ENCODE results near the gene KCNMA1. TPM values are rescaled to one million over a fixed set of nuclear protein-coding genes. Genes with fewer than 3 reads are reported as not detected.

Gene KCNMA1
- total RNA-seq, 3 donors from 2014 or later (not counting 1 experiment from before 2014, with no cell fraction given) = 0.40 to 1.8 (median 0.63) TPM

DNA sequence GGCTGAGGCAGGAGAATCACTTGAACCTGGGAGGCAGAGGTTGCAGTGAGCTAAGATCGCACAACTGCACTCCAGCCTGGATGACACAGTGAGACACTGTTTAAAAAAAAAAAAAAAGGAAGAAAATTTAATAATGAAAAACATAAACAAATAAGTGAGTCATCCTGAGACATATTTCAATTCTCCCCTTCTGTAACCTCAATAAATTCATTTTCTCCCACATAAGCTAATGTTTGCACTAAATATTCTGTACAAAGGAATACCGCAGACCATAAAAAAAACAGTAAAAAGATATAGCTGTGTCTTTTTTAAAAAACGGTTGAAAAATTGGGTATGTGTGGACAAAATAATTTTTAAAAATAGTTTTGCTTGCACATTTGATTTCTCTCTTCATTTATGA lies 654.0 kb downstream of the KCNMA1 start:
- Mint-ChIP-seq H3K36me3 (no peaks in the 10 kb centered on the region), H3K27ac (no peak overlapping the region), H3K4me3 (no peak overlapping the region), H3K27me3 (ENCODE audit: low read depth in 2 of 2) (peaks cover 0 to 8% of the 10 kb centered on the region in 2 donors), H3K4me1 (no peaks in the 10 kb centered on the region), H3K9me3 (no peaks in the 10 kb centered on the region)
- no peak for ATAC-seq
- no peak for DNase-seq
- Histone ChIP-seq H3K27me3 (ENCODE audit: control insufficient read depth, insufficient read depth, low read length) (no peaks in the 10 kb centered on the region), H3K9me3 (ENCODE audit: control insufficient read depth, insufficient read depth, low read length) (no peaks in the 10 kb centered on the region), H3K4me1 (ENCODE audit: control insufficient read depth, insufficient read depth, low read length) (no peaks in the 10 kb centered on the region), H3K4me3 (ENCODE audit: low read length) (no peak overlapping the region), H3K36me3 (ENCODE audit: control insufficient read depth, insufficient read depth, low read length) (no peaks in the 10 kb centered on the region), H3K27ac (ENCODE audit: low read length) (no peak overlapping the region)
- intact Hi-C loops (cut with micrococcal nuclease) = loop anchor here (5.0 kb wide), 1 partner anchor 129 kb away; no protein-coding TSS in a partner anchor
- WGBS (ENCODE audit: insufficient coverage) = 72% methylated on average over 2 of the region's 3 CpGs
- TF ChIP-seq, protein P1, sequence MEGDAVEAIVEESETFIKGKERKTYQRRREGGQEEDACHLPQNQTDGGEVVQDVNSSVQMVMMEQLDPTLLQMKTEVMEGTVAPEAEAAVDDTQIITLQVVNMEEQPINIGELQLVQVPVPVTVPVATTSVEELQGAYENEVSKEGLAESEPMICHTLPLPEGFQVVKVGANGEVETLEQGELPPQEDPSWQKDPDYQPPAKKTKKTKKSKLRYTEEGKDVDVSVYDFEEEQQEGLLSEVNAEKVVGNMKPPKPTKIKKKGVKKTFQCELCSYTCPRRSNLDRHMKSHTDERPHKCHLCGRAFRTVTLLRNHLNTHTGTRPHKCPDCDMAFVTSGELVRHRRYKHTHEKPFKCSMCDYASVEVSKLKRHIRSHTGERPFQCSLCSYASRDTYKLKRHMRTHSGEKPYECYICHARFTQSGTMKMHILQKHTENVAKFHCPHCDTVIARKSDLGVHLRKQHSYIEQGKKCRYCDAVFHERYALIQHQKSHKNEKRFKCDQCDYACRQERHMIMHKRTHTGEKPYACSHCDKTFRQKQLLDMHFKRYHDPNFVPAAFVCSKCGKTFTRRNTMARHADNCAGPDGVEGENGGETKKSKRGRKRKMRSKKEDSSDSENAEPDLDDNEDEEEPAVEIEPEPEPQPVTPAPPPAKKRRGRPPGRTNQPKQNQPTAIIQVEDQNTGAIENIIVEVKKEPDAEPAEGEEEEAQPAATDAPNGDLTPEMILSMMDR (IDR thresholded peaks at IDR 0.05) = no peak

DNA sequence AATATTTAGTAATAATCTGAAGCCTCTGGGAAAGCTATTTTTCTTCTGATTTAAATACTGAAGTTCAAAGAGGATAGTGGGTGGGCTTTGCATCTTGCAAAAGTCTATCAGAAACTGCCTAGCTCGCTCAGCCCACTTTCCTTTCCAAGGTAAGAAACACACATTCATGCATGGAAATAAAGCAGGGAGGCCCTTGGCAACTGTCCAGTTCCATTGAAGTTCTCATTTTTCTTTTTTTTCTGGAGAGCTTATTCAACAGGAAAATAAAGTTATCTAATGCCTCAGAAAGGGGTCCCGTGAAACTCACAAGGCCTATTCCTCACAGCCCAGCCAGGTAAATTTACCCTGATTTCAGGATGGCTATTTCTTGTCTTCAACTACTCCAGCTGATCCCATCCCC lies 654.9 kb downstream of the KCNMA1 start:
- Histone ChIP-seq H3K27me3 (ENCODE audit: control insufficient read depth, insufficient read depth, low read length) (no peaks in the 10 kb centered on the region), H3K27ac (ENCODE audit: low read length) (no peak overlapping the region), H3K9me3 (ENCODE audit: control insufficient read depth, insufficient read depth, low read length) (no peaks in the 10 kb centered on the region), H3K4me1 (ENCODE audit: control insufficient read depth, insufficient read depth, low read length) (no peaks in the 10 kb centered on the region), H3K36me3 (ENCODE audit: control insufficient read depth, insufficient read depth, low read length) (no peaks in the 10 kb centered on the region), H3K4me3 (ENCODE audit: low read length) (no peak overlapping the region)
- Mint-ChIP-seq H3K4me3 (no peak overlapping the region), H3K4me1 (no peaks in the 10 kb centered on the region), H3K36me3 (no peaks in the 10 kb centered on the region), H3K9me3 (no peaks in the 10 kb centered on the region), H3K27ac (no peak overlapping the region), H3K27me3 (ENCODE audit: low read depth in 2 of 2) (peaks cover 0 to 15% of the 10 kb centered on the region in 2 donors)
- intact Hi-C loops (cut with micrococcal nuclease) = loop anchor here (5.0 kb wide), 1 partner anchor 130 kb away; no protein-coding TSS in a partner anchor
- 80% methylated on average over 2 of the region's 2 CpGs for WGBS (ENCODE audit: insufficient coverage)
- TF ChIP-seq, protein P1 (IDR thresholded peaks at IDR 0.05) = no peak
- DNase-seq (no peak), ATAC-seq (no peak)

DNA sequence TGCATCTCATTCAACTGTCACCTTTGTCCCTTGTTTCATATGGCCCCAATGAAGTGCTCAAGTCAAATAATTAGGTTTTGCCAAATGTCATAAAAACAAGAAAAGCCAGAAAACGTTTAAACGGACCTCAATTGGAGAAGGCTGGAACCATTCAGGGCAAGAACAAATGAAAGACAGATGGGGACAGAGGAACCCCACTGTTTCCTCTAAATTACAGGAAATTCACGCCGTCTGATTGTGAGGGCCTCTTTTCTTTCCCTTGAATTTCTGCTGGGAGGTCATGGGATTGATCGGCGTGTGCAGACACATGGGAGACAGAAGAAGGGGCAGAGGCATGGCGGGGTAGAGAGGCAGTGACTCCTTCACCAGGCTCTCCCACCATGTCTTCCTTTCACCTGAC lies 656.4 kb downstream of the KCNMA1 start:
- WGBS (ENCODE audit: insufficient coverage) = 84% methylated on average over 5 of the region's 7 CpGs
- H3K27me3 Mint-ChIP-seq (ENCODE audit: low read depth in 2 of 2) = peaks cover 0 to 15% of the 10 kb centered on the region in 2 donors
- intact Hi-C loops (cut with micrococcal nuclease) = loop anchor here (5.0 kb wide), 1 partner anchor 131 kb away; no protein-coding TSS in a partner anchor
- DNase-seq (no peak), ATAC-seq (no peak)
- H3K9me3 Mint-ChIP-seq = no peaks in the 10 kb centered on the region
- no peaks in the 10 kb centered on the region for H3K4me1 Mint-ChIP-seq
- H3K27me3 ChIP-seq (ENCODE audit: control insufficient read depth, insufficient read depth, low read length) = no peaks in the 10 kb centered on the region
- H3K27ac ChIP-seq (ENCODE audit: low read length) = no peak overlapping the region
- no peaks in the 10 kb centered on the region for H3K36me3 ChIP-seq (ENCODE audit: control insufficient read depth, insufficient read depth, low read length)
- TF ChIP-seq, protein P1 (IDR thresholded peaks at IDR 0.05) = no peak
- no peak overlapping the region for H3K27ac Mint-ChIP-seq
- H3K9me3 ChIP-seq (ENCODE audit: control insufficient read depth, insufficient read depth, low read length) = no peaks in the 10 kb centered on the region
- no peak overlapping the region for H3K4me3 ChIP-seq (ENCODE audit: low read length)
- no peak overlapping the region for H3K4me3 Mint-ChIP-seq
- H3K36me3 Mint-ChIP-seq = no peaks in the 10 kb centered on the region
- H3K4me1 ChIP-seq (ENCODE audit: control insufficient read depth, insufficient read depth, low read length) = no peaks in the 10 kb centered on the region

DNA sequence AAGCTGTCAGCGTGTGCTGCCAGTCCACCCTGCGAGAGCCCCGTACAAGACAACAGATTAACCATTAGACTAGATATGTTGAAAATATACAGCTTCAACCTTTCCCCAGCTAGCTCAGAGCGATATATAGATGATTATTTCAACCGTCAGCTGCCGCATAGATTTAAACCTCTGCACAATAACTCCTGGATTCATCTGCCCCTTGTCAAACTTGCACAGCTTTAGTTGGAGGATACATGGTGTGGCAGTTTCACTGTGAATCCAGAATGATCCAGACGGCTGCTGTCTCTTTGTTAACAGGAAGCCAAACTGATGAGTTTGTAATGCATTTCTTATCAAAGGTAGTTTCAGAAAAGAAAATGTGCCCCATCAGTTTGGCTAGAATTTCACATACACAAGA lies 659.7 kb downstream of the KCNMA1 start:
- Histone ChIP-seq H3K27me3 (ENCODE audit: control insufficient read depth, insufficient read depth, low read length) (no peaks in the 10 kb centered on the region), H3K4me1 (ENCODE audit: control insufficient read depth, insufficient read depth, low read length) (no peaks in the 10 kb centered on the region), H3K36me3 (ENCODE audit: control insufficient read depth, insufficient read depth, low read length) (no peaks in the 10 kb centered on the region), H3K27ac (ENCODE audit: low read length) (no peak overlapping the region), H3K9me3 (ENCODE audit: control insufficient read depth, insufficient read depth, low read length) (no peaks in the 10 kb centered on the region), H3K4me3 (ENCODE audit: low read length) (no peak overlapping the region)
- peaks cover 0 to 15% of the 10 kb centered on the region in 2 donors for H3K27me3 Mint-ChIP-seq (ENCODE audit: low read depth in 2 of 2)
- 93% methylated on average over 7 of the region's 7 CpGs for WGBS (ENCODE audit: insufficient coverage)
- no peaks in the 10 kb centered on the region for H3K4me1 Mint-ChIP-seq
- no peak overlapping the region for H3K27ac Mint-ChIP-seq
- H3K4me3 Mint-ChIP-seq = no peak overlapping the region
- no peaks in the 10 kb centered on the region for H3K36me3 Mint-ChIP-seq
- TF ChIP-seq, protein P1 (IDR thresholded peaks at IDR 0.05) = no peak
- ATAC-seq = no peak
- DNase-seq = no peak
- intact Hi-C loops (cut with micrococcal nuclease) = no loop called here
- H3K9me3 Mint-ChIP-seq = no peaks in the 10 kb centered on the region
